IMR-90 (cell line): ENCODE results near the gene PCDHA11. TPM values are rescaled to one million over a fixed set of nuclear protein-coding genes. Genes with fewer than 3 reads are reported as not detected.

ENCODE experiments used
- polyA plus RNA-seq, 3 experiments: library from polyadenylated mRNA; depleted of rRNA; stranded (reverse); fragments of >200 nt; gene quantifications; 2 replicates each; pipeline ENCODE4 v1.2.3, GENCODE V29; 2012; ENCODE audit warnings: low replicate concordance in 1 of 3
- total RNA-seq: library from RNA; depleted of rRNA; stranded (reverse); fragments of >200 nt; gene quantifications from 2 replicates; pipeline ENCODE4 v1.2.3, GENCODE V29; 2012; rRNA removed

Gene PCDHA11
- total and polyA plus RNA-seq, 2 of the 4 experiments (the other 2 are of a cell fraction) = under 0.01 TPM; not detected in 1

Other genes starting within 250 kb of the PCDHA11 start
- 0.18 TPM in 1 of 2 replicates, not detected in the other for gene CD14, start 235.8 kb upstream of the PCDHA11 start, total RNA-seq
- gene CD14, start 235.8 kb upstream of the PCDHA11 start, polyA plus RNA-seq (2012; rRNA removed) = 0.17 and 0.19 TPM in 2 replicates
- gene TMCO6, start 229.5 kb upstream of the PCDHA11 start, total RNA-seq = 4.2 and 6.6 TPM in 2 replicates
- 7.2 and 10.6 TPM in 2 replicates for gene TMCO6, start 229.5 kb upstream of the PCDHA11 start, polyA plus RNA-seq (2012; rRNA removed)
- gene NDUFA2, start 221.3 kb upstream of the PCDHA11 start, total RNA-seq = 20.4 and 30.0 TPM in 2 replicates
- 104 and 131 TPM in 2 replicates for gene NDUFA2, start 221.3 kb upstream of the PCDHA11 start, polyA plus RNA-seq (2012; rRNA removed)
- gene IK, start 221.1 kb upstream of the PCDHA11 start, total RNA-seq = 137 and 143 TPM in 2 replicates
- 99.8 and 105 TPM in 2 replicates for gene IK, start 221.1 kb upstream of the PCDHA11 start, polyA plus RNA-seq (2012; rRNA removed)
- 19.2 and 20.4 TPM in 2 replicates for gene WDR55, start 204.1 kb upstream of the PCDHA11 start, total RNA-seq
- gene WDR55, start 204.1 kb upstream of the PCDHA11 start, polyA plus RNA-seq (2012; rRNA removed) = 18.0 and 19.0 TPM in 2 replicates
- under 0.01 TPM in 2 replicates for gene DND1, start 195.4 kb upstream of the PCDHA11 start, total RNA-seq
- 0.63 and 0.67 TPM in 2 replicates for gene DND1, start 195.4 kb upstream of the PCDHA11 start, polyA plus RNA-seq (2012; rRNA removed)
- 134 and 141 TPM in 2 replicates for gene HARS1, start 177.6 kb upstream of the PCDHA11 start, total RNA-seq
- gene HARS1, start 177.6 kb upstream of the PCDHA11 start, polyA plus RNA-seq (2012; rRNA removed) = 89.3 and 97.6 TPM in 2 replicates
- 30.1 and 36.9 TPM in 2 replicates for gene HARS2, start 177.5 kb upstream of the PCDHA11 start, total RNA-seq
- 26.5 and 33.0 TPM in 2 replicates for gene HARS2, start 177.5 kb upstream of the PCDHA11 start, polyA plus RNA-seq (2012; rRNA removed)
- 16.3 and 44.7 TPM in 2 replicates for gene ZMAT2, start 168.5 kb upstream of the PCDHA11 start, total RNA-seq
- gene ZMAT2, start 168.5 kb upstream of the PCDHA11 start, polyA plus RNA-seq (2012; rRNA removed) = 32.2 and 41.2 TPM in 2 replicates
- gene PCDHA1, start 82.8 kb upstream of the PCDHA11 start, total RNA-seq = under 0.01 TPM in 1 of 2 replicates, not detected in the other
- gene PCDHA1, start 82.8 kb upstream of the PCDHA11 start, polyA plus RNA-seq (2012; rRNA removed) = 0.05 and 0.07 TPM in 2 replicates
- not detected in 2 replicates for gene PCDHA2, start 74.1 kb upstream of the PCDHA11 start, total RNA-seq
- gene PCDHA2, start 74.1 kb upstream of the PCDHA11 start, polyA plus RNA-seq (2012; rRNA removed) = not detected in 2 replicates
- gene PCDHA3, start 67.9 kb upstream of the PCDHA11 start, total RNA-seq = under 0.01 TPM in 2 replicates
- 0.03 and 0.06 TPM in 2 replicates for gene PCDHA3, start 67.9 kb upstream of the PCDHA11 start, polyA plus RNA-seq (2012; rRNA removed)
- gene PCDHA4, start 61.9 kb upstream of the PCDHA11 start, total RNA-seq = under 0.01 and 0.28 TPM in 2 replicates
- gene PCDHA4, start 61.9 kb upstream of the PCDHA11 start, polyA plus RNA-seq (2012; rRNA removed) = 0.02 TPM in 1 of 2 replicates, not detected in the other
- gene PCDHA5, start 47.3 kb upstream of the PCDHA11 start, total RNA-seq = not detected in 2 replicates
- not detected in 2 replicates for gene PCDHA5, start 47.3 kb upstream of the PCDHA11 start, polyA plus RNA-seq (2012; rRNA removed)
- under 0.01 TPM in 1 of 2 replicates, not detected in the other for gene PCDHA6, start 41.0 kb upstream of the PCDHA11 start, total RNA-seq
- gene PCDHA6, start 41.0 kb upstream of the PCDHA11 start, polyA plus RNA-seq (2012; rRNA removed) = 0.03 TPM in 1 of 2 replicates, not detected in the other
- gene PCDHA7, start 34.7 kb upstream of the PCDHA11 start, total RNA-seq = under 0.01 and 0.18 TPM in 2 replicates
- 0.10 and 0.16 TPM in 2 replicates for gene PCDHA7, start 34.7 kb upstream of the PCDHA11 start, polyA plus RNA-seq (2012; rRNA removed)
- under 0.01 TPM in 1 of 2 replicates, not detected in the other for gene PCDHA8, start 27.8 kb upstream of the PCDHA11 start, total RNA-seq
- gene PCDHA8, start 27.8 kb upstream of the PCDHA11 start, polyA plus RNA-seq (2012; rRNA removed) = 0.02 TPM in 1 of 2 replicates, not detected in the other
- gene PCDHA9, start 20.6 kb upstream of the PCDHA11 start, total RNA-seq = under 0.01 TPM in 2 replicates
- not detected in 2 replicates for gene PCDHA9, start 20.6 kb upstream of the PCDHA11 start, polyA plus RNA-seq (2012; rRNA removed)
- gene PCDHA10, start 13.1 kb upstream of the PCDHA11 start, total RNA-seq = under 0.01 TPM in 2 replicates
- 0.02 TPM in 1 of 2 replicates, not detected in the other for gene PCDHA10, start 13.1 kb upstream of the PCDHA11 start, polyA plus RNA-seq (2012; rRNA removed)
- gene PCDHA12, start 6.4 kb downstream of the PCDHA11 start, total RNA-seq = not detected in 2 replicates
- 0.03 TPM in 1 of 2 replicates, not detected in the other for gene PCDHA12, start 6.4 kb downstream of the PCDHA11 start, polyA plus RNA-seq (2012; rRNA removed)
- gene PCDHA13, start 13.2 kb downstream of the PCDHA11 start, total RNA-seq = not detected in 2 replicates
- gene PCDHA13, start 13.2 kb downstream of the PCDHA11 start, polyA plus RNA-seq (2012; rRNA removed) = not detected in 2 replicates
- under 0.01 TPM in 1 of 2 replicates, not detected in the other for gene PCDHAC1, start 57.3 kb downstream of the PCDHA11 start, total RNA-seq
- gene PCDHAC1, start 57.3 kb downstream of the PCDHA11 start, polyA plus RNA-seq (2012; rRNA removed) = not detected in 2 replicates
- not detected in 2 replicates for gene PCDHAC2, start 97.5 kb downstream of the PCDHA11 start, total RNA-seq
- not detected in 2 replicates for gene PCDHAC2, start 97.5 kb downstream of the PCDHA11 start, polyA plus RNA-seq (2012; rRNA removed)
- gene PCDHB1, start 182.4 kb downstream of the PCDHA11 start, total RNA-seq = not detected in 2 replicates
- not detected in 2 replicates for gene PCDHB1, start 182.4 kb downstream of the PCDHA11 start, polyA plus RNA-seq (2012; rRNA removed)
- gene PCDHB2, start 225.7 kb downstream of the PCDHA11 start, total RNA-seq = 0.36 and 0.56 TPM in 2 replicates
- gene PCDHB2, start 225.7 kb downstream of the PCDHA11 start, polyA plus RNA-seq (2012; rRNA removed) = 0.46 and 0.65 TPM in 2 replicates
- under 0.01 and 0.18 TPM in 2 replicates for gene PCDHB3, start 231.5 kb downstream of the PCDHA11 start, total RNA-seq
- gene PCDHB3, start 231.5 kb downstream of the PCDHA11 start, polyA plus RNA-seq (2012; rRNA removed) = 0.10 and 0.12 TPM in 2 replicates